Epithelial cell of alveolus of lung (primary cell): Measurements from ENCODE around the gene CRNN. TPM values are rescaled to one million over a fixed set of nuclear protein-coding genes. Genes with fewer than 3 reads are reported as not detected.

ENCODE experiments used
- total RNA-seq: library from RNA; depleted of rRNA; stranded (reverse); fragments of >200 nt; gene quantifications from 2 replicates; pipeline ENCODE4 v1.2.1, GENCODE V29; 2015

CRNN gene
- not detected in 2 replicates for total RNA-seq

DNA sequence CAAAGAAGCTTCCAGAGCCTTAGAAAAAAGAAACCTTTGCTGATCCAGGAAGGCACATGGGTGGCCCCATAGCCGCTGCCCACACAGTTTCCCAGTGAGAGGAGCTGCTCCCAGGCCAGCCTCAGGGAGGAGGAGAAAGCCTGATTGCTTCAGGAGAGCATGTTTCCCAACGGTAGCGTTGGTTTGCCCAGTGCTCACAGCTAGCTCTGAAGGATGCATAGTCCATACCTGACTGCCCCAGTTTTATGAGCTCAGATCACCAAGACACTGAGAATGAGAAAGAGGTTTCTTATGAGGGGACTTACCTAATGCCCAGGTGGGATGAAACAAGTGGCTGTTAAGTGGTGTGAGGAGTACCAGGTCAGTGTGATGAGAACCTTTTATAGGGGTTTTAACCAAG, at the start of gene CRNN:
Gene CRNN (minus strand): TSS at position 355 of the 400 bp plus-strand sequence. CDS start 2,030 bp downstream, outside the sequence.

DNA sequence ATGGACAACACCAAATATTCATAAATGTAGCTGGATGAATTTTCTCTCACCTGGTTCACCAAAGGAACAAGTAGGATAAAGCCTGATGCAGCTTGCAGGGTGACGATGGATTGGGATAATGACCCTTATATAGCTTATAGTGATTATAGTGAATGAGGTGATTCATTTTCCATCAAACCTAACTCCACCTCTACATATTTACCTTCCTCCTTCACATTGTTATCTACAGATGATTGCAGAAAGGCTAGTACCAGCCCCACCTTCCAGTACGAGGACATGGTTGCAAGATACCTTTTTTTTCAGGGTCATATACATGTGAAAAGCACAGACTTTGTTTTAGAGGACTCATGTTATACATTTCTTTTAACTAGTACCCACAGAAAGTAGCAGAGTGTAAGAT, 54.2 kb downstream of the CRNN start, which contains the start of gene FLG2:
Gene FLG2 (minus strand): TSS at position 101 of the 400 bp plus-strand sequence. CDS start 1,122 bp downstream, outside the sequence.

Other genes starting within 250 kb of the CRNN start
- not detected in 2 replicates for gene HRNR, start 190.1 kb downstream of the CRNN start, total RNA-seq
- under 0.01 TPM in 1 of 2 replicates, not detected in the other for gene FLG, start 89.0 kb downstream of the CRNN start, total RNA-seq
- not detected in 2 replicates for gene FLG2, start 54.3 kb downstream of the CRNN start, total RNA-seq
- not detected in 2 replicates for gene LCE5A, start 96.5 kb upstream of the CRNN start, total RNA-seq
- not detected in 2 replicates for gene CRCT1, start 100.2 kb upstream of the CRNN start, total RNA-seq
- gene LCE3E, start 152.5 kb upstream of the CRNN start, total RNA-seq: not detected in 2 replicates
- gene LCE3D, start 166.3 kb upstream of the CRNN start, total RNA-seq: not detected in 2 replicates
- gene LCE3C, start 186.0 kb upstream of the CRNN start, total RNA-seq: not detected in 2 replicates
- not detected in 2 replicates for gene LCE3B, start 199.5 kb upstream of the CRNN start, total RNA-seq
- gene LCE3A, start 208.8 kb upstream of the CRNN start, total RNA-seq: not detected in 2 replicates
- gene LCE2D, start 249.1 kb upstream of the CRNN start, total RNA-seq: not detected in 2 replicates